HG02610 (cell line): ENCODE measurements around the gene RER1.

Experiments
- ATAC-seq: cut with Tn5 transposase; IDR thresholded peaks from one replicate; pipeline ENCODE4 v1.9.1; 2021; ENCODE audit warnings: mild to moderate bottlenecking, moderate library complexity; ENCODE audit not compliant: unreplicated experiment

RER1 gene

GRCh38 chr1:2442661-2443060, 51.0 kb downstream of the RER1 start:
- ATAC-seq: no peak

- ATAC-seq: no peak
Measured at GRCh38 chr1:2443277-2444137, 51.9 kb downstream of the RER1 start.

GRCh38 chr1:2444138-2444591, 52.5 kb downstream of the RER1 start:
- no peak for ATAC-seq

GRCh38 chr1:2445162-2445822, 53.7 kb downstream of the RER1 start:
- ATAC-seq: no peak

GRCh38 chr1:2445823-2446215, 54.2 kb downstream of the RER1 start:
- no peak for ATAC-seq

- no peak for ATAC-seq
Measured at GRCh38 chr1:2446394-2446793, 54.8 kb downstream of the RER1 start.

- ATAC-seq: no peak
Measured at GRCh38 chr1:2446861-2447260, 55.2 kb downstream of the RER1 start.

GRCh38 chr1:2447276-2448097, 55.8 kb downstream of the RER1 start:
- ATAC-seq: no peak

- no peak for ATAC-seq
Measured at GRCh38 chr1:2448098-2448445, 56.4 kb downstream of the RER1 start.

GRCh38 chr1:2449636-2450454, 58.2 kb downstream of the RER1 start:
- ATAC-seq: no peak

GRCh38 chr1:2451741-2452140, 60.1 kb downstream of the RER1 start:
- ATAC-seq: no peak

- ATAC-seq: no peak
Measured at GRCh38 chr1:2452201-2452931, 60.7 kb downstream of the RER1 start.

GRCh38 chr1:2452932-2453315, 61.3 kb downstream of the RER1 start:
- no peak for ATAC-seq

- no peak for ATAC-seq
Measured at GRCh38 chr1:2454227-2454626, 62.6 kb downstream of the RER1 start.
